Neural cell (in vitro differentiated cells): ENCODE measurements around the gene NDUFB8. TPM values are rescaled to one million over a fixed set of nuclear protein-coding genes. Genes with fewer than 3 reads are reported as not detected.

Source experiments
- H2AFZ ChIP-seq: fragments of 200-600, 300-800 bp; sonication (generic), shearing (Covaris generic); 2 replicates; pipeline ENCODE4 v1.6.0; 2014; ENCODE audit warnings: low read depth, mild to moderate bottlenecking, antibody characterized with exemption, low read length, moderate library complexity
- H3F3A ChIP-seq: fragments of 200-600 bp; shearing (Covaris generic); 2 replicates; pipeline ENCODE4 v1.6.1; 2016; ENCODE audit warnings: mild to moderate bottlenecking, moderate library complexity, mixed read lengths, antibody characterized with exemption, low read length; ENCODE audit not compliant: insufficient read depth, poor library complexity, severe bottlenecking
- H3K27ac ChIP-seq: fragments of 200-600, 300-800 bp; sonication (generic), shearing (Covaris generic); 2 replicates; pipeline ENCODE4 v1.5.1; 2014; ENCODE audit warnings: mild to moderate bottlenecking, low read length, moderate library complexity
- H3K27me3 ChIP-seq: fragments of 300-800, 200-600 bp; sonication (generic), shearing (Covaris generic); 2 replicates; pipeline ENCODE4 v1.6.0; 2014; ENCODE audit warnings: mild to moderate bottlenecking, low read depth, low read length, moderate library complexity; ENCODE audit not compliant: insufficient read depth
- H3K36me3 ChIP-seq: fragments of 300-800, 200-600 bp; sonication (generic), shearing (Covaris generic); 2 replicates; pipeline ENCODE4 v1.5.1; 2014; ENCODE audit warnings: mild to moderate bottlenecking, antibody characterized with exemption, low read length, moderate library complexity; ENCODE audit not compliant: insufficient read depth
- H3K4me2 ChIP-seq: fragments of 300-800, 200-600 bp; sonication (generic), shearing (Covaris generic); 2 replicates; pipeline ENCODE4 v1.6.0; 2014; ENCODE audit warnings: mild to moderate bottlenecking, low read length
- H3K4me3 ChIP-seq: fragments of 300-800, 200-600 bp; sonication (generic), shearing (Covaris generic); 2 replicates; pipeline ENCODE4 v1.5.1; 2014; ENCODE audit warnings: mild to moderate bottlenecking, low read length, moderate library complexity
- H3K79me2 ChIP-seq: fragments of 200-600 bp; shearing (Covaris generic); replicated peaks from 2 replicates; pipeline ENCODE4 v1.6.0; 2014; ENCODE audit warnings: mild to moderate bottlenecking, low read length, moderate library complexity; ENCODE audit not compliant: insufficient read depth
- H3K9ac ChIP-seq: fragments of 300-800, 200-600 bp; sonication (generic), shearing (Covaris generic); 2 replicates; pipeline ENCODE4 v1.6.1; 2016; ENCODE audit warnings: mild to moderate bottlenecking, low read length, mixed read lengths
- H3K9me2 ChIP-seq: fragments of 200-600 bp; shearing (Covaris generic); 2 replicates; pipeline ENCODE4 v1.6.1; 2016; ENCODE audit warnings: mild to moderate bottlenecking, low read length, mixed read lengths; ENCODE audit not compliant: insufficient read depth
- H3K9me3 ChIP-seq: fragments of 200-600, 300-800 bp; sonication (generic), shearing (Covaris generic); 2 replicates; pipeline ENCODE4 v1.6.1; 2016; ENCODE audit warnings: mild to moderate bottlenecking, mixed run types, low read length, moderate library complexity, mixed read lengths
- H4K20me1 ChIP-seq: fragments of 200-600 bp; shearing (Covaris generic); 2 replicates; pipeline ENCODE4 v1.6.1; 2016; ENCODE audit warnings: mild to moderate bottlenecking, mixed run types; ENCODE audit not compliant: insufficient read depth
- EP300 ChIP-seq: fragments of 450-650 bp; conservative IDR thresholded peaks from 2 replicates; pipeline ENCODE4 v1.6.1; 2014; ENCODE audit warnings: antibody characterized with exemption, mild to moderate bottlenecking, moderate library complexity; ENCODE audit not compliant: poor library complexity, severe bottlenecking
- EZH2 ChIP-seq: fragments of 200-600, 300-800 bp; shearing (Covaris generic), sonication (generic); IDR thresholded peaks from 2 replicates; pipeline ENCODE4 v1.6.1; 2014; ENCODE audit warnings: antibody characterized with exemption, low read length, borderline replicate concordance, mild to moderate bottlenecking; ENCODE audit not compliant: insufficient read depth, poor library complexity, severe bottlenecking
- MXI1 ChIP-seq: fragments of 450-650 bp; conservative IDR thresholded peaks from 2 replicates; pipeline ENCODE4 v1.6.1; 2014; ENCODE audit warnings: antibody characterized with exemption, mild to moderate bottlenecking; ENCODE audit not compliant: poor library complexity, severe bottlenecking
- POLR2AphosphoS5 ChIP-seq: IDR thresholded peaks from 2 replicates; pipeline ENCODE4 v1.6.1; 2012
- RAD21 ChIP-seq: fragments of 450-650 bp; conservative IDR thresholded peaks from 2 replicates; pipeline ENCODE4 v1.6.1; 2014; ENCODE audit warnings: antibody characterized with exemption, mild to moderate bottlenecking, moderate library complexity
- SMC3 ChIP-seq: fragments of 450-650 bp; conservative IDR thresholded peaks from 2 replicates; pipeline ENCODE4 v1.6.1; 2014; ENCODE audit warnings: antibody characterized with exemption, mild to moderate bottlenecking, moderate library complexity; ENCODE audit not compliant: poor library complexity
- TAF1 ChIP-seq: IDR thresholded peaks from 2 replicates; pipeline ENCODE4 v1.6.1; 2012; ENCODE audit warnings: low read depth
- polyA plus RNA-seq: library from polyadenylated mRNA; depleted of rRNA; stranded (reverse); fragments of >200 nt; gene quantifications from 2 replicates; pipeline ENCODE4 v1.2.3, GENCODE V29; 2014
- TF ChIP-seq, protein P1 (sequence below): fragments of 450-650 bp; IDR thresholded peaks from 2 replicates; pipeline ENCODE4 v1.5.1; 2014; ENCODE audit warnings: antibody characterized with exemption, mild to moderate bottlenecking, moderate library complexity; ENCODE audit not compliant: poor library complexity, severe bottlenecking
- TF ChIP-seq, protein P2 (sequence below): IDR thresholded peaks from 2 replicates; pipeline ENCODE4 v1.6.1; 2012; ENCODE audit warnings: borderline replicate concordance

NDUFB8 gene
- polyA plus RNA-seq, 1 donor from 2014 or later = 407 TPM

DNA sequence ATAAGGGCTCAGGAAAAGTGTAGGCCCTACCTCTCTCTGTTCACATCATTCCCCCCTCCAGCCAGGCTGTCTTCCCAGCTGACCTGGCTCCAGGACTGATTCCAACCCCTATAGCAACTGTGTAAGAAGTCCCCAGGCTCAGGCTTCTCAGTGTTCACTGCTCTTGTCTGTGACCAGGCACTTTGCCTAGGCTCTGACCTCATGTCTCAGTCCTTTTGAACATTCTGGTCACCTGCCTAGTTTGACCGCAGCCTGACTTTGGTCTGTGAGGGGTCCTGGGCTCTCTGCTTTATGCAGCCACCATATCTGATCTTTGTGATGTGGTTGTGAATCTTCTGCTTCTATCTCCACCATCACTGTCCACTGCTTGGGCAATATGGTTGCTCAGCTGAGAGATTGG, 30.6 kb upstream of the NDUFB8 start:
- no peaks in the 10 kb centered on the region for H4K20me1 ChIP-seq
- H3K4me2 ChIP-seq = no peak overlapping the region
- no peaks in the 10 kb centered on the region for H3F3A ChIP-seq
- H3K9me2 ChIP-seq = no peaks in the 10 kb centered on the region
- H3K79me2 ChIP-seq = no peaks in the 10 kb centered on the region
- TF ChIP-seq RAD21 = no peak
- no peak for TF ChIP-seq MXI1
- no peak for TF ChIP-seq EP300
- no peak for TF ChIP-seq TAF1
- TF ChIP-seq, protein P1, sequence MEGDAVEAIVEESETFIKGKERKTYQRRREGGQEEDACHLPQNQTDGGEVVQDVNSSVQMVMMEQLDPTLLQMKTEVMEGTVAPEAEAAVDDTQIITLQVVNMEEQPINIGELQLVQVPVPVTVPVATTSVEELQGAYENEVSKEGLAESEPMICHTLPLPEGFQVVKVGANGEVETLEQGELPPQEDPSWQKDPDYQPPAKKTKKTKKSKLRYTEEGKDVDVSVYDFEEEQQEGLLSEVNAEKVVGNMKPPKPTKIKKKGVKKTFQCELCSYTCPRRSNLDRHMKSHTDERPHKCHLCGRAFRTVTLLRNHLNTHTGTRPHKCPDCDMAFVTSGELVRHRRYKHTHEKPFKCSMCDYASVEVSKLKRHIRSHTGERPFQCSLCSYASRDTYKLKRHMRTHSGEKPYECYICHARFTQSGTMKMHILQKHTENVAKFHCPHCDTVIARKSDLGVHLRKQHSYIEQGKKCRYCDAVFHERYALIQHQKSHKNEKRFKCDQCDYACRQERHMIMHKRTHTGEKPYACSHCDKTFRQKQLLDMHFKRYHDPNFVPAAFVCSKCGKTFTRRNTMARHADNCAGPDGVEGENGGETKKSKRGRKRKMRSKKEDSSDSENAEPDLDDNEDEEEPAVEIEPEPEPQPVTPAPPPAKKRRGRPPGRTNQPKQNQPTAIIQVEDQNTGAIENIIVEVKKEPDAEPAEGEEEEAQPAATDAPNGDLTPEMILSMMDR = no peak
- no peak for TF ChIP-seq POLR2AphosphoS5
- TF ChIP-seq SMC3 = no peak
- TF ChIP-seq EZH2 = no peak
- TF ChIP-seq, protein P2, sequence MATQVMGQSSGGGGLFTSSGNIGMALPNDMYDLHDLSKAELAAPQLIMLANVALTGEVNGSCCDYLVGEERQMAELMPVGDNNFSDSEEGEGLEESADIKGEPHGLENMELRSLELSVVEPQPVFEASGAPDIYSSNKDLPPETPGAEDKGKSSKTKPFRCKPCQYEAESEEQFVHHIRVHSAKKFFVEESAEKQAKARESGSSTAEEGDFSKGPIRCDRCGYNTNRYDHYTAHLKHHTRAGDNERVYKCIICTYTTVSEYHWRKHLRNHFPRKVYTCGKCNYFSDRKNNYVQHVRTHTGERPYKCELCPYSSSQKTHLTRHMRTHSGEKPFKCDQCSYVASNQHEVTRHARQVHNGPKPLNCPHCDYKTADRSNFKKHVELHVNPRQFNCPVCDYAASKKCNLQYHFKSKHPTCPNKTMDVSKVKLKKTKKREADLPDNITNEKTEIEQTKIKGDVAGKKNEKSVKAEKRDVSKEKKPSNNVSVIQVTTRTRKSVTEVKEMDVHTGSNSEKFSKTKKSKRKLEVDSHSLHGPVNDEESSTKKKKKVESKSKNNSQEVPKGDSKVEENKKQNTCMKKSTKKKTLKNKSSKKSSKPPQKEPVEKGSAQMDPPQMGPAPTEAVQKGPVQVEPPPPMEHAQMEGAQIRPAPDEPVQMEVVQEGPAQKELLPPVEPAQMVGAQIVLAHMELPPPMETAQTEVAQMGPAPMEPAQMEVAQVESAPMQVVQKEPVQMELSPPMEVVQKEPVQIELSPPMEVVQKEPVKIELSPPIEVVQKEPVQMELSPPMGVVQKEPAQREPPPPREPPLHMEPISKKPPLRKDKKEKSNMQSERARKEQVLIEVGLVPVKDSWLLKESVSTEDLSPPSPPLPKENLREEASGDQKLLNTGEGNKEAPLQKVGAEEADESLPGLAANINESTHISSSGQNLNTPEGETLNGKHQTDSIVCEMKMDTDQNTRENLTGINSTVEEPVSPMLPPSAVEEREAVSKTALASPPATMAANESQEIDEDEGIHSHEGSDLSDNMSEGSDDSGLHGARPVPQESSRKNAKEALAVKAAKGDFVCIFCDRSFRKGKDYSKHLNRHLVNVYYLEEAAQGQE = no peak
- H3K4me3 ChIP-seq = no peak overlapping the region
- H3K9ac ChIP-seq = no peak overlapping the region
- H3K9me3 ChIP-seq = no peaks in the 10 kb centered on the region
- no peaks in the 10 kb centered on the region for H3K36me3 ChIP-seq
- no peak overlapping the region for H3K27ac ChIP-seq
- H3K27me3 ChIP-seq = no peaks in the 10 kb centered on the region
- no peak overlapping the region for H2AFZ ChIP-seq

DNA sequence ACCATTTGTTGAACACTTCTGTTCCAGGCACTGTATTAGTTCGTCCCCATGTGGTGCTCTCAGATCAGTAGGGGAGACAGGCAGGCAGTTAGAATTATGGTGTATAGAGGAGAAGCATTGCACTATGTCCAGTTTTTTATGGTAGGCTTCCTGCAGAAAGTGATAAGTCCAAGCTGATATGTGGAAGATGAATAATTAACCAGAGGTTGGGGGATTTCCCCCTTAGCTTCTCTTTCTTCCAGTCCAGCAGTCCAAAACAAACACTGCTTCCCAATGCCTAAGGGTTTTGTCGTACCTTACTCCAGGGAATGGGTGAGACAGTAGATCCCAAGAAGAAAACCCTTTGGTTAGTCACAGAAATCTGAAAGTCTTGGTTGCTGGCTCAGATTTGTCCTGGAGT, 25.2 kb upstream of the NDUFB8 start:
- Histone ChIP-seq H3K27ac (no peak overlapping the region), H4K20me1 (no peaks in the 10 kb centered on the region), H3K79me2 (no peaks in the 10 kb centered on the region), H3K4me2 (no peak overlapping the region), H3K4me3 (no peak overlapping the region), H3K9ac (no peak overlapping the region), H2AFZ (no peak overlapping the region), H3K9me2 (no peaks in the 10 kb centered on the region), H3K9me3 (no peaks in the 10 kb centered on the region), H3K36me3 (no peaks in the 10 kb centered on the region), H3F3A (no peaks in the 10 kb centered on the region), H3K27me3 (no peaks in the 10 kb centered on the region)
- TF ChIP-seq RAD21 (no peak), SMC3 (no peak), MXI1 (no peak), POLR2AphosphoS5 (no peak), EP300 (no peak), TAF1 (no peak), EZH2 (no peak)
- TF ChIP-seq, protein P1 = no peak
- TF ChIP-seq, protein P2 = no peak
